Body of pancreas (tissue), 4 donors: Measurements from ENCODE around the gene GRHL1. TPM values are rescaled to one million over a fixed set of nuclear protein-coding genes. Genes with fewer than 3 reads are reported as not detected.

Experiments used
- ATAC-seq: fragments of 150-250 bp; one replicate; pipeline ENCODE4 v1.9.1; 2016
- DNase-seq, 4 donors: peaks; one replicate each; pipeline ENCODE4 v3.0.0-alpha.2; 2019
- H3K27ac ChIP-seq, 4 donors: fragments of 200-600 bp; sonication (generic); 1 replicate in 3 of 4; 2 replicates in 1 of 4; pipeline versions ENCODE4 v1.5.1 to v1.6.1; 2016 to 2019; ENCODE audit warnings: mild to moderate bottlenecking in 1 of 4, mixed read lengths in 1 of 4, moderate library complexity in 1 of 4
- H3K27me3 ChIP-seq, 2 donors: fragments of 200-600 bp; sonication (generic); one replicate each; pipeline ENCODE4 v1.6.0; 2016; ENCODE audit warnings: mild to moderate bottlenecking in 1 of 2
- H3K36me3 ChIP-seq, 2 donors: fragments of 200-600 bp; sonication (generic); replicated peaks in 1 of 2; 2 replicates each; pipeline ENCODE4 v1.5.1; 2016; ENCODE audit warnings: low read depth in 2 of 2; ENCODE audit not compliant: insufficient read depth in 1 of 2
- H3K4me1 ChIP-seq: fragments of 200-600 bp; sonication (generic); one replicate; pipeline ENCODE4 v1.6.0; 2016
- H3K4me3 ChIP-seq, 2 donors: fragments of 200-600 bp; sonication (generic); 1 replicate in 1 of 2; 2 replicates in 1 of 2; pipeline ENCODE4 v1.5.1; 2016 to 2019
- H3K9me3 ChIP-seq, 3 donors: fragments of 200-600 bp; sonication (generic); 1 replicate in 2 of 3; 2 replicates in 1 of 3; pipeline ENCODE4 v1.5.1; 2016
- POLR2A ChIP-seq, 3 donors: fragments of 450-650 bp; IDR thresholded peaks; one replicate each; pipeline ENCODE4 v1.6.1; 2016; ENCODE audit warnings: antibody characterized with exemption in 3 of 3, mild to moderate bottlenecking in 2 of 3
- WGBS, 2 donors: methylation state at CpG; one replicate each; pipeline ENCODE4 v1.1.5; 2017; 5-methylcytosine and 5-hydroxymethylcytosine counted together
- intact Hi-C: fragments of 100-400 bp; cut with DNase I; formaldehyde crosslinking; loops from one replicate; pipeline ENCODE4 v1.15.1; 2023
- total RNA-seq, 2 donors: library from RNA; depleted of rRNA; stranded (reverse); fragments of >200 nt; gene quantifications; one replicate each; pipeline ENCODE4 v1.1.0, GENCODE V29; 2016
- TF ChIP-seq, protein P1 (sequence below), 7 experiments: fragments of 450-650 bp in 4 of 7; fragments of 200-600 bp in 3 of 7; sonication (generic) in 3 of 7; IDR thresholded peaks; one replicate each; pipeline ENCODE4 v1.5.1; 2016 to 2019; ENCODE audit warnings: antibody characterized with exemption in 7 of 7

Gene GRHL1
- total RNA-seq, 2 donors from 2014 or later, result 2.0 to 4.2 TPM

DNA sequence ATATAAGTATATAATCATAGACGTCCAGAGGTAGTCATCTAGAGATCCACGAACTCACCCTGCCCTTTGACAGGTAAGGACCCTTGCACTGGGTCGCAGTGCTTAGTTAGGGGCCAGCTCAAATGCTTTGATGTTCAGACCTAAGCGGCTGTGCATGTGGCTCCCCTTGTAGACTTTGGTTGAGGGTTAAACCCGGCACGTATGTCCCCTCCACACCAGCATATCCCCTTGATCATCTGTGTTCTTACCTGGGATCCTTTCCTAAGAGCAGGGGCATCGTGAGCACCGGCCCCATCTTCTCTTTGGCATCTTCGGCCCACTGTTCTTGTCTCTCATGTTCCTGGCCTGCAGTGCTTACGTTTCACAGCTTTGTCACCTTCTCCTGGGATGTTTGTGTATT, 31.4 kb downstream of the GRHL1 start:
- Histone ChIP-seq H3K27me3 (no peaks in the 10 kb centered on the region), H3K4me1 (peaks cover 16% of the 10 kb centered on the region), H3K36me3 (no peaks in the 10 kb centered on the region), H3K27ac (no peak overlapping the region), H3K9me3 (no peaks in the 10 kb centered on the region), H3K4me3 (no peak overlapping the region)
- TF ChIP-seq, protein P1, sequence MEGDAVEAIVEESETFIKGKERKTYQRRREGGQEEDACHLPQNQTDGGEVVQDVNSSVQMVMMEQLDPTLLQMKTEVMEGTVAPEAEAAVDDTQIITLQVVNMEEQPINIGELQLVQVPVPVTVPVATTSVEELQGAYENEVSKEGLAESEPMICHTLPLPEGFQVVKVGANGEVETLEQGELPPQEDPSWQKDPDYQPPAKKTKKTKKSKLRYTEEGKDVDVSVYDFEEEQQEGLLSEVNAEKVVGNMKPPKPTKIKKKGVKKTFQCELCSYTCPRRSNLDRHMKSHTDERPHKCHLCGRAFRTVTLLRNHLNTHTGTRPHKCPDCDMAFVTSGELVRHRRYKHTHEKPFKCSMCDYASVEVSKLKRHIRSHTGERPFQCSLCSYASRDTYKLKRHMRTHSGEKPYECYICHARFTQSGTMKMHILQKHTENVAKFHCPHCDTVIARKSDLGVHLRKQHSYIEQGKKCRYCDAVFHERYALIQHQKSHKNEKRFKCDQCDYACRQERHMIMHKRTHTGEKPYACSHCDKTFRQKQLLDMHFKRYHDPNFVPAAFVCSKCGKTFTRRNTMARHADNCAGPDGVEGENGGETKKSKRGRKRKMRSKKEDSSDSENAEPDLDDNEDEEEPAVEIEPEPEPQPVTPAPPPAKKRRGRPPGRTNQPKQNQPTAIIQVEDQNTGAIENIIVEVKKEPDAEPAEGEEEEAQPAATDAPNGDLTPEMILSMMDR (IDR thresholded peaks at IDR 0.05), result no peak
- TF ChIP-seq POLR2A (IDR thresholded peaks at IDR 0.05), result no peak
- 89 to 92% methylated on average over 10 of the region's 10 CpGs for WGBS, 2 donors
- intact Hi-C loops, result loop anchor here (10.0 kb wide), 1 partner anchor 52 kb away; no protein-coding TSS in a partner anchor
- ATAC-seq, result no peak
- DNase-seq, result no peak

DNA sequence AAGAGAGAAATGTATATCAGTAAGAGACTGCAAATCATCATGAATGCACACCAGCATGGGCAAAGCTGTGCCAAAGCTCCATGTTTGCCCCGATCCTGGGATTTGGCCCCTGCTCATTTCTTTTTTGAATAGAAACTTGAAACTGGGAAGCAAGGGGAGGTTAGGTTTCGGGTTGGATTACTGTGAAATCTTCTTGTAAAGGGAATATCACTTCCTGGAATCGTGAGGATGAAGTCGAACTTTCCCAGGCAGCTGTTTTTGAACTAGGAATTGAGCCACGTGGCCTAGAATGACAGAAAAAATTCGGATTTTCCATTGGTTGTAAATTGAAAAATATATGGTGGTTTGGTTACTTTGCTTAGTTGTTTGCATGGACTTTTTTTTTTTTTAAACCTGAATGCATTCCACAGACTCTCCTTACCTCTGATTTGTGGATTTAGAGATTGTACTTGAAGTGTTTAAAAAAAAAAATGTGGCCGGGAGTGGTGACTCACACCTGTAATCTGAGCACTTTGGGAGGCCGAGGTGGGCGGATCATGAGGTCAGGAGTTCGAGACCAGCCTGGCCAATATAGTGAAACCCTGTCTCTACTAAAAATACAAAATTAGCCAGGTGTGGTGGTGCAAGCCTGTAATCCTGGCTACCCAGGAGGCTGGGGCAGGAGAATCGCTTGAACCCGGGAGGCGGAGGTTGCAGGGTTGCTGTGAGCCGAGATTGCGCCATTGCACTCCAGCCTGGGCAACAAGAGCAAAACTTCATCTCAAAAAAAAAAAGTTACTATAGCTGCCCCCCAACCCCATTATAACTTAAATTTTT, 32.1 kb downstream of the GRHL1 start:
- Histone ChIP-seq H3K27ac (peak overlapping the region in 1 of 4 donors; percentile 20), H3K4me1 (peaks cover 16% of the 10 kb centered on the region), H3K4me3 (no peak overlapping the region), H3K36me3 (no peaks in the 10 kb centered on the region), H3K9me3 (no peaks in the 10 kb centered on the region), H3K27me3 (no peaks in the 10 kb centered on the region)
- peak; percentile 13 for ATAC-seq
- 49 to 60% methylated on average over 15 of the region's 15 CpGs for WGBS, 2 donors
- no peak for TF ChIP-seq POLR2A (IDR thresholded peaks at IDR 0.05)
- no peak for DNase-seq
- intact Hi-C loops, result loop anchor here (10.0 kb wide), 1 partner anchor 51 kb away; no protein-coding TSS in a partner anchor

DNA sequence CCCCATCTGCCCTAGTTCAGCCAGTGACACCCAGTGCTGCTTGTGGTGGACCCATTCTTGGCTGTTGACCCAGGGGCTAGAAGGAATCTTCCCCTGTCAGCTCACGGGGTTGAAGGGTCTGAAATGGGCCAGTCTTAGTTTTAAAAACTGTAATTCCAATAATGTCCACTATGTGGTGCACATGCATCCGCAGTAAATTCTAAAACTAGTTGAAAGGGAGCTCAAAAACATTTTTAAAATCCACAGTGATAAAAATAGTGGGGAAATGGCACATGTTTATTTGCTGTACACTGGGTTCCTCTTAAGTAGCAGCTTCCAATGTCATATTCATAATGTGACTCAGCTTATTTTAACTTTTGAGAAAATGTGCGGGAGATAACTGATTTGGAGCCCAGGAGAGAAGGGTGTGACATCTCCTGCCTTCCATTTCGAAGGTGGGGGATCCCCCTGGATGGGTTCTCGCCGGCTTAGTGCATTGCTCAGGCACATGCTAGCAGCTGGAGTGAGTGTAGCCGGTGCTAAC, 32.8 kb downstream of the GRHL1 start:
- H3K27me3 ChIP-seq, result no peaks in the 10 kb centered on the region
- 24 to 31% methylated on average over 7 of the region's 7 CpGs for WGBS, 2 donors
- peak overlapping the region in 3 of 4 donors; percentile 1 to 28 (median 20) for H3K27ac ChIP-seq
- no peak for TF ChIP-seq POLR2A (IDR thresholded peaks at IDR 0.05)
- TF ChIP-seq, protein P1 (IDR thresholded peaks at IDR 0.05), result peak; percentile 58 to 87 (median 80)
- H3K9me3 ChIP-seq, result no peaks in the 10 kb centered on the region
- H3K4me1 ChIP-seq, result peaks cover 16% of the 10 kb centered on the region
- peak; percentile 83 for ATAC-seq
- intact Hi-C loops, result loop anchor here (10.0 kb wide), 1 partner anchor 51 kb away; no protein-coding TSS in a partner anchor
- DNase-seq, result no peak
- no peaks in the 10 kb centered on the region for H3K36me3 ChIP-seq
- no peak overlapping the region for H3K4me3 ChIP-seq

DNA sequence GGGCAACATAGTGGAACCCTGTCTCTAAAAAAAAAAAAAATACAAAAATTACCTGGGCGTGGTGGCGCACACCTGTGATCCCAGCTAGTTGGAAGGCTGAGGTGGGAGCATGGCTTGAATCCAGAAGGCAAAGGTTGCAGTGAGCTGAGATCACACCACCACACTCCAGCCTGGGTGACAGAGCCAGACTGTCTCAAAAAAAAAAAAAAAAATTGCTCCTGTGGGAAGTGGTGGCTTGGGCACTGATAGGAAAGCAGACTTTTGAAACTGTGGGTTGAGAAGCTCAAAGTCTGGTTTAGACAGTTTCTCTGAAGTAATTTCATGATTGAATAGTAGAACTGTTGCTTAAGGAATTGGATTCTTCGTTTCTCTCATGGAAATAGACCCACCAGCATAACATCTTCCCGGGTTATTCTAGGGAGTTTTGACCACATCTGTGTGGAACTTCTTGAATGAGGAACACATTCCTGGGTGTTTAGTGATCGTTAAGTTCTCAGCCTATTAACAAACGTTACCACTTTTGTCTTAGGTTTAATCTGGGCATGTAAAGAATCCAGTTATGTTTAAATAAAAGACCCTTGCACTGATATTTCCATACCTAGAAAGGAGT, 33.5 kb downstream of the GRHL1 start:
- Histone ChIP-seq H3K27ac (peak overlapping the region in 2 of 4 donors; percentile 1 to 20), H3K36me3 (no peaks in the 10 kb centered on the region), H3K4me3 (no peak overlapping the region), H3K9me3 (no peaks in the 10 kb centered on the region), H3K4me1 (peaks cover 16% of the 10 kb centered on the region), H3K27me3 (no peaks in the 10 kb centered on the region)
- intact Hi-C loops, result loop anchor here (10.0 kb wide), 1 partner anchor 50 kb away; no protein-coding TSS in a partner anchor
- TF ChIP-seq POLR2A (IDR thresholded peaks at IDR 0.05), result no peak
- TF ChIP-seq, protein P1 (IDR thresholded peaks at IDR 0.05), result no peak
- DNase-seq, result peak in 2 of 4 donors; percentile 52 to 58
- ATAC-seq, result peak; percentile 19
- 76 to 79% methylated on average over 6 of the region's 6 CpGs for WGBS, 2 donors
